Measurements from ENCODE around the gene RASEF. TPM values are rescaled to one million over a fixed set of nuclear protein-coding genes. Genes with fewer than 3 reads are reported as not detected.

RASEF gene
- total RNA-seq = 10 to 100 TPM; 10.3 to 96.5 (median 64.8) TPM
- 10 to 100 TPM in 1 of 3 donors, 1 to 10 TPM in 2; 3.9 to 38.8 (median 7.0) TPM for polyA plus RNA-seq
- long read RNA-seq, donor 1, partial matches to known transcripts = 8 of 8 reads
- long read RNA-seq, donor 1, other reads (novel, unspliced or antisense) = 0 of 8 reads
- long read RNA-seq, donor 2, full-length matches to known transcripts = 1 of 7 reads
- long read RNA-seq, donor 2, partial matches to known transcripts = 6 of 7 reads
- long read RNA-seq, donor 2, other reads (novel, unspliced or antisense) = 0 of 7 reads
- long read RNA-seq, donor 3, full-length matches to known transcripts = 1 of 1 reads
- long read RNA-seq, donor 3, partial matches to known transcripts = 0 of 1 reads
- long read RNA-seq, donor 3, other reads (novel, unspliced or antisense) = 0 of 1 reads
- long read RNA-seq, donor 4, full-length matches to known transcripts = 1 of 1 reads
- long read RNA-seq, donor 4, partial matches to known transcripts = 0 of 1 reads
- long read RNA-seq, donor 4, other reads (novel, unspliced or antisense) = 0 of 1 reads
- long read RNA-seq, donor 5, full-length matches to known transcripts = 2 of 2 reads
- long read RNA-seq, donor 5, partial matches to known transcripts = 0 of 2 reads
- long read RNA-seq, donor 5, other reads (novel, unspliced or antisense) = 0 of 2 reads
- long read RNA-seq, donor 6, full-length matches to known transcripts = 2 of 11 reads
- long read RNA-seq, donor 6, partial matches to known transcripts = 9 of 11 reads
- long read RNA-seq, donor 6, other reads (novel, unspliced or antisense) = 0 of 11 reads
- long read RNA-seq, donor 7, full-length matches to known transcripts = 1 of 1 reads
- long read RNA-seq, donor 7, partial matches to known transcripts = 0 of 1 reads
- long read RNA-seq, donor 7, other reads (novel, unspliced or antisense) = 0 of 1 reads
- long read RNA-seq, donor 8, full-length matches to known transcripts = 1 of 1 reads
- long read RNA-seq, donor 8, partial matches to known transcripts = 0 of 1 reads
- long read RNA-seq, donor 8, other reads (novel, unspliced or antisense) = 0 of 1 reads
- long read RNA-seq, donor 9, partial matches to known transcripts = 0 of 1 reads
- long read RNA-seq, donor 9, other reads (novel, unspliced or antisense) = 0 of 1 reads
- long read RNA-seq, donor 10 = 0 reads

- Histone ChIP-seq H3K4me1 (peaks cover 0 to 23% (median 16%) of the 10 kb centered on the region in 4 donors), H3K27ac (peak within 1 kb of the TSS; percentile 88 to 97 (median 92)), H3K9me3 (peaks cover 0 to 6% (median 3%) of the 10 kb centered on the region in 4 donors), H3K4me3 (peak within 1 kb of the TSS; percentile 43 to 55 (median 51)), H3K36me3 (no peaks in the 10 kb centered on the region), H3K27me3 (peaks cover 3 to 47% (median 16%) of the 10 kb centered on the region in 3 donors)
- DNase-seq = peak; percentile 82 to 93
- whole genome bisulfite sequencing, 5 donors = 2 to 9% (median 4%) methylated on average over 16 to 99 of the region's 99 CpGs
- TF ChIP-seq EP300 (IDR thresholded peaks at IDR 0.05) (no peak), POLR2AphosphoS5 (IDR thresholded peaks at IDR 0.05) (peak in 2 of 3 donors; percentile 77 to 86), CTCF (IDR thresholded peaks at IDR 0.05) (peak in 1 of 7 experiments; percentile 19), POLR2A (IDR thresholded peaks at IDR 0.05) (peak in 1 of 4 donors; percentile 62)
- intact Hi-C loops (cut with DNase I; ENCODE audit: low total_unique reads) = no loop called here
Measured at GRCh38 chr9:83062651-83063527, at the start of gene RASEF. Gene RASEF (minus strand): TSS chr9:83063142. CDS start chr9:83062867, 275 bp downstream.

- intact Hi-C loops (cut with DNase I; ENCODE audit: low total_unique reads) = no loop called here
- H3K27ac ChIP-seq = no peak overlapping the region
- DNase-seq = no peak
- no peaks in the 10 kb centered on the region for H3K4me1 ChIP-seq
- H3K4me3 ChIP-seq = no peak overlapping the region
- H3K9me3 ChIP-seq = peaks cover 0 to 19% (median 13%) of the 10 kb centered on the region in 4 donors
- 86 to 95% (median 94%) methylated on average over 3 of the region's 3 CpGs for WGBS, 5 donors
- TF ChIP-seq EP300 (IDR thresholded peaks at IDR 0.05) (no peak), POLR2A (IDR thresholded peaks at IDR 0.05) (no peak)
- H3K36me3 ChIP-seq = no peaks in the 10 kb centered on the region
- H3K27me3 ChIP-seq = no peaks in the 10 kb centered on the region
Measured at GRCh38 chr9:83111169-83111568, 48.2 kb upstream of the RASEF start.

GRCh38 chr9:83109296-83109695 lies 46.4 kb upstream of the RASEF start:
- H3K4me1 ChIP-seq = no peaks in the 10 kb centered on the region
- no peak for DNase-seq
- H3K9me3 ChIP-seq = peaks cover 0 to 12% (median 10%) of the 10 kb centered on the region in 4 donors
- 70 to 75% (median 74%) methylated on average over 3 of the region's 3 CpGs for WGBS, 5 donors
- H3K27me3 ChIP-seq = no peaks in the 10 kb centered on the region
- no peaks in the 10 kb centered on the region for H3K36me3 ChIP-seq
- no peak overlapping the region for H3K27ac ChIP-seq
- no peak overlapping the region for H3K4me3 ChIP-seq
- intact Hi-C loops (cut with DNase I; ENCODE audit: low total_unique reads) = no loop called here
- TF ChIP-seq EP300 (IDR thresholded peaks at IDR 0.05) (no peak), CTCF (IDR thresholded peaks at IDR 0.05) (no peak), POLR2A (IDR thresholded peaks at IDR 0.05) (no peak), POLR2AphosphoS5 (IDR thresholded peaks at IDR 0.05) (no peak)

- no peak overlapping the region for H3K4me3 ChIP-seq
- no peak overlapping the region for H3K27ac ChIP-seq
- DNase-seq = no peak
- H3K9me3 ChIP-seq = peaks cover 0 to under 1% (median under 1%) of the 10 kb centered on the region in 4 donors
- intact Hi-C loops (cut with DNase I; ENCODE audit: low total_unique reads) = no loop called here
- no peaks in the 10 kb centered on the region for H3K36me3 ChIP-seq
- no peaks in the 10 kb centered on the region for H3K4me1 ChIP-seq
- TF ChIP-seq CTCF (IDR thresholded peaks at IDR 0.05) = no peak
- no peak for TF ChIP-seq POLR2AphosphoS5 (IDR thresholded peaks at IDR 0.05)
- no peak for TF ChIP-seq POLR2A (IDR thresholded peaks at IDR 0.05)
- TF ChIP-seq EP300 (IDR thresholded peaks at IDR 0.05) = no peak
- H3K27me3 ChIP-seq = no peaks in the 10 kb centered on the region
Measured at GRCh38 chr9:83108208-83108607, 45.3 kb upstream of the RASEF start.

All from stomach (tissue), 19 donors.